Mucosa of rectum (tissue), 2 donors: Measurements from ENCODE around the gene LRRC4B.
A peak's percentile ranks its signal among the peaks of the same experiment; 100 is the strongest.

Experiments used
- H3K27ac ChIP-seq, 2 donors: one replicate each; pipeline ENCODE4 v1.7.0; 2013; ENCODE audit warnings: inconsistent platforms in 2 of 2, low read depth in 2 of 2, low read length in 2 of 2
- H3K27me3 ChIP-seq, 2 donors: one replicate each; pipeline ENCODE4 v1.7.0; 2013; ENCODE audit warnings: low read length in 2 of 2; ENCODE audit not compliant: control insufficient read depth in 2 of 2, insufficient read depth in 2 of 2
- H3K36me3 ChIP-seq, 2 donors: one replicate each; pipeline ENCODE4 v1.7.0; 2013; ENCODE audit warnings: low read length in 2 of 2; ENCODE audit not compliant: control insufficient read depth in 2 of 2, insufficient read depth in 2 of 2
- H3K4me1 ChIP-seq, 2 donors: one replicate each; pipeline ENCODE4 v1.7.0; 2013; ENCODE audit warnings: low read length in 2 of 2, mild to moderate bottlenecking in 1 of 2; ENCODE audit not compliant: control insufficient read depth in 2 of 2, insufficient read depth in 2 of 2
- H3K4me3 ChIP-seq, 2 donors: one replicate each; pipeline ENCODE4 v1.7.0; 2013; ENCODE audit warnings: low read length in 2 of 2
- H3K9ac ChIP-seq, 2 donors: one replicate each; pipeline ENCODE4 v1.7.0; 2013; ENCODE audit warnings: low read length in 2 of 2, low read depth in 1 of 2, mild to moderate bottlenecking in 1 of 2
- H3K9me3 ChIP-seq, 2 donors: one replicate each; pipeline ENCODE4 v1.7.0; 2013; ENCODE audit warnings: low read length in 2 of 2; ENCODE audit not compliant: control insufficient read depth in 2 of 2
- donor health status: healthy.
- donor health status: Normal muscosa, but diverticular disease.

Gene LRRC4B

GRCh38 chr19:50482916-50483315, 85.3 kb downstream of the LRRC4B start:
- H3K9me3 ChIP-seq: no peaks in the 10 kb centered on the region
- H3K36me3 ChIP-seq: peaks cover 37 to 42% of the 10 kb centered on the region in 2 donors

GRCh38 chr19:50482271-50482855, 85.9 kb downstream of the LRRC4B start:
- H3K27me3 ChIP-seq: no peaks in the 10 kb centered on the region
- H3K36me3 ChIP-seq: peaks cover 37 to 42% of the 10 kb centered on the region in 2 donors
- H3K9me3 ChIP-seq: no peaks in the 10 kb centered on the region
- no peak overlapping the region for H3K27ac ChIP-seq
- no peak overlapping the region for H3K4me3 ChIP-seq
- no peak overlapping the region for H3K9ac ChIP-seq
- H3K4me1 ChIP-seq: peaks cover 3 to 8% of the 10 kb centered on the region in 2 donors

More at GRCh38 chr19:50482916-50483315, 85.3 kb downstream of the LRRC4B start:
- H3K9ac ChIP-seq: no peak overlapping the region
- no peak overlapping the region for H3K27ac ChIP-seq
- no peaks in the 10 kb centered on the region for H3K27me3 ChIP-seq
- no peak overlapping the region for H3K4me3 ChIP-seq
- peaks cover 0 to 3% of the 10 kb centered on the region in 2 donors for H3K4me1 ChIP-seq

DNA sequence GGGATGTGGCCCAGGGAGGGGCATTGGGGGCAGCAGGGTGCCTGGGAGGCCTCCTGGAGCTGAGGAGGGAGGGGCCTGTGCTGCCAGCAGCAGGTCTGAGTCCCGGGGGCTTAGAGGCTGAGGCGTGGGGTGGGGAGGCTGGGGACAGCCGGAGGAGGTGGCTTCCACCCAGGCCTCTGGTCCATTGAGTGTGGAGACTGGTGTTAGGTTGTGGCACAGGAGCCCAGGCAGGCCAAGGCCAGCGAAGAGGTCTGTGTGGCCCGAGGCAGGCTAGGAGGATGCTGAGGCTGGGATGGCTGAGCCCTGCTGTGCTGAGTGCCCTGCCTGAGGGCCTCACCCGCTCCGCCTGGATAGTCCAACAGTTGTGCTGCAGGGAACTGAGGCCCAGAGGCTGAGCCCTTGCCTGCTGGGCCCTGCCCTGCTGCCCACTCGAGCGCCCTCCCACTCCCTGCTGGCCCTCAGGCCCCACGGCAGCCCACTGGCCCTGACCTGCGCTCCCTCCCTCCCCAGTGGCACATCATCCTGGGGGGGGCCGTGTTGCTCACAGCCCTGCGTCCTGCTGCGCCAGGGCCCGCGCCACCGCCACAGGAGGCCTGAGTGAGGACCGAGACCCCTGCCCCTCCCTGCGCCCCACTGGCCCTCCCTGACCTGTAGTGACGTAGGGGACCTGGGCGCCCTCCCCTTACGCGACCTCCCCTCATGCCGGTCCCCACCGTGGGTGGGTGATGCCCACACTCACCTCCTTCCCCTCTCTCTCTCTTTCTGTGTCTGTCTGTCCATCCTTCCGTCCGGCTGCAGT, 86.7 kb downstream of the LRRC4B start:
- no peak overlapping the region for H3K27ac ChIP-seq
- H3K9me3 ChIP-seq: no peaks in the 10 kb centered on the region
- peaks cover 37 to 42% of the 10 kb centered on the region in 2 donors for H3K36me3 ChIP-seq
- no peaks in the 10 kb centered on the region for H3K27me3 ChIP-seq
- H3K9ac ChIP-seq: no peak overlapping the region
- H3K4me1 ChIP-seq: peaks cover 10 to 12% of the 10 kb centered on the region in 2 donors
- H3K4me3 ChIP-seq: no peak overlapping the region

DNA sequence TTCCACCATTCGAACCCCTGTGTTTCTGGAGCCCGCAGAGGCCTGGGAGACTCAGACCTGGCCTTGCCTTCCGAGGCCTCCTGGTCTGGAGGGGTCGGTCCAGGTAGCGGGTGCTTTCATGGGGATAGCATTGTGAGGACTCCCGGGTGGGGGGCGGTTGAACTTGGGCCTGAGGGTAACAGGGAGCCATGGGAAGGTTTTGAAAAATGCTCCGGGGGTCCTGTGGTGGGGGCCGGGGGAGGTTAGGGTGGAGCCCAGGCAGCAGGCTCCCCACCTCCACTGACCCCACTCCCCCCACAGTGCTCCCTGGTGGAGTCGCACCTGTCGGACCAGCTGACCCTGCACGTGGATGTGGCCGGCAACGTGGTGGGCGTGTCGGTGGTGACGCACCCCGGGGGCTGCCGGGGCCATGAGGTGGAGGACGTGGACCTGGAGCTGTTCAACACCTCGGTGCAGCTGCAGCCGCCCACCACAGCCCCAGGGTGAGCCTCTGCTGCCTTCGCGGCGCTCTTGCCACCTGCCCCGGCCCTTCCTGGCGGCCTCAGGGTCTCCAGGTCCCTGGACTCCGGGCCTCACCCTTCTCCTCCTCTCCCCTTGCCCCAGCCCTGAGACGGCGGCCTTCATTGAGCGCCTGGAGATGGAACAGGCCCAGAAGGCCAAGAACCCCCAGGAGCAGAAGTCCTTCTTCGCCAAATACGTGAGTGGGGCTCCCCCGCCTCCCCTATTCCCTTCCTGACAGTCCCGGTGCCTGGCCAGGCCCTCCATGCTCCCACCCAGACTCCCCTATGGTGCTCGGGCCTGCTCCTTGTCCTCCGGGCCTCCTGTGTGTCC, 87.7 kb downstream of the LRRC4B start:
- H3K4me1 ChIP-seq: peaks cover 10 to 14% of the 10 kb centered on the region in 2 donors
- peaks cover 37 to 42% of the 10 kb centered on the region in 2 donors for H3K36me3 ChIP-seq
- H3K27me3 ChIP-seq: no peaks in the 10 kb centered on the region
- H3K4me3 ChIP-seq: no peak overlapping the region
- H3K9ac ChIP-seq: no peak overlapping the region
- H3K9me3 ChIP-seq: no peaks in the 10 kb centered on the region
- H3K27ac ChIP-seq: no peak overlapping the region

GRCh38 chr19:50479761-50480251, 88.4 kb downstream of the LRRC4B start:
- Histone ChIP-seq H3K27ac (no peak overlapping the region), H3K4me3 (no peak overlapping the region), H3K9me3 (no peaks in the 10 kb centered on the region), H3K9ac (no peak overlapping the region), H3K36me3 (peaks cover 37 to 42% of the 10 kb centered on the region in 2 donors), H3K27me3 (no peaks in the 10 kb centered on the region), H3K4me1 (peaks cover 10 to 14% of the 10 kb centered on the region in 2 donors)

- peaks cover 37 to 42% of the 10 kb centered on the region in 2 donors for H3K36me3 ChIP-seq
- H3K9ac ChIP-seq: no peak overlapping the region
- H3K27ac ChIP-seq: no peak overlapping the region
Measured at GRCh38 chr19:50478901-50479715, 89.1 kb downstream of the LRRC4B start.

DNA sequence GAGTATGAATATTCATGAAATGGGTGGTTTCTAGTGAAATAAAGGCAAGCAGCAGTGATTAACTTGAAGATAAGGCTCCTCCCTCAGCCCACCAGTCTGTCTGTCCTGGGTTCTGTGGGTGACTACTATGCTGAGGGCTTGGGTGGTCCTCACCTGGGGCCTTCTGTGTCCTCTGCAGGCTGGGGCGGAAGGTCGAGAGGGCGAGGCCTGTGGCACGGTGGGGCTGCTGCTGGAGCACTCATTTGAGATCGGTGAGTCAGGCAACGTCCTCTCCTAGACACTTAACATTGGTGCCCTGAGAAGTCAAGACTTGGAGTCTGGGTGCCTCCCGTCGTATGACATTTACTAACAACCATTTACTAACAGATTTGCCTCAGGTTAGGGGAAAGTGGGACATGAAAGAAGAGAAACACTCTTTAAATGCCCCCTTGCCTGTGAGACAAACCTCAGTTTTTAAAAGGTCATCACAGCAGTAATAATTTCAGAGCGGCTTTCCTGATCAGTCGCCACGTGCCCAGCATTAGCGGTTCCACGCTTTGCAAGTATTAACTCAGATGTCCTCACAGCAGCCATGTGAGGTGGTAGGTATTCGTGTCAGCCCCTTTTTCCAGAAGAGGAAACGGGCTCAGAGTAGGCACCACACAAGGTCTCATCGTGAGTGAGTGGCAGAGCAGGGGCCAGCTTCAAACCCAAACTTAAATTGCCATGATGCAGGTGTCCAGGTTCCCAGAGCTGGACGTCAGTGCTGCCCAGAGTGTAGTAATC, 90.3 kb downstream of the LRRC4B start:
- Histone ChIP-seq H3K27me3 (no peaks in the 10 kb centered on the region), H3K9ac (peak overlapping the region in 1 of 2 donors; percentile 94), H3K36me3 (peaks cover 31 to 36% of the 10 kb centered on the region in 2 donors), H3K4me1 (peaks cover 10 to 14% of the 10 kb centered on the region in 2 donors), H3K9me3 (no peaks in the 10 kb centered on the region), H3K27ac (no peak overlapping the region), H3K4me3 (peak overlapping the region in 1 of 2 donors; percentile 92)

More at GRCh38 chr19:50478901-50479715, 89.1 kb downstream of the LRRC4B start:
- Histone ChIP-seq H3K9me3 (no peaks in the 10 kb centered on the region), H3K27me3 (no peaks in the 10 kb centered on the region), H3K4me1 (peaks cover 10 to 14% of the 10 kb centered on the region in 2 donors), H3K4me3 (no peak overlapping the region)

- Histone ChIP-seq H3K27me3 (no peaks in the 10 kb centered on the region), H3K27ac (peak overlapping the region; percentile 85 to 92), H3K4me3 (peak overlapping the region; percentile 92 to 95), H3K9ac (peak overlapping the region; percentile 92 to 94), H3K9me3 (no peaks in the 10 kb centered on the region), H3K36me3 (peaks cover 30% of the 10 kb centered on the region in 2 donors), H3K4me1 (peaks cover 10 to 14% of the 10 kb centered on the region in 2 donors)
Measured at GRCh38 chr19:50476907-50477238, 91.4 kb downstream of the LRRC4B start.
